Endothelial cell of umbilical vein (primary cell): Measurements from ENCODE around the gene RPIA. TPM values are rescaled to one million over a fixed set of nuclear protein-coding genes. Genes with fewer than 3 reads are reported as not detected.
A peak's percentile ranks its signal among the peaks of the same experiment; 100 is the strongest.

ENCODE experiments used
- BruUV-seq: library from RNA; stranded (reverse); fragments of 400-500 nt; replicated peaks from 2 replicates; lab custom pipeline; 2021; lab: Mats Ljungman, UMichigan
- CTCF ChIA-PET: fragments of 300-600, 350-600 bp; sonication (Branson Sonifier 250); formaldehyde crosslinking; loops from one replicate; lab custom pipeline; 2021; ENCODE audit warnings: antibody characterized with exemption, inconsistent platforms; lab: Charles Lee
- POLR2A ChIA-PET: fragments of 300-600, 350-600 bp; sonication (Branson Sonifier 250); formaldehyde crosslinking; loops from one replicate; lab custom pipeline; 2021; ENCODE audit warnings: antibody characterized with exemption, inconsistent platforms; lab: Charles Lee
- DNase-seq: peaks from one replicate; pipeline ENCODE4 v3.0.0-alpha.2; 2011; ENCODE audit warnings: low read depth, low spot score
- FAIRE-seq: peaks from 2 replicates; lab custom pipeline; 2011; peaks lifted over from hg19 to GRCh38; lab: Jason Lieb, UNC
- H2AFZ ChIP-seq: 2 replicates; pipeline ENCODE4 v1.6.0; 2012; ENCODE audit warnings: low read depth, low read length, control low read depth, inconsistent platforms
- H3K27ac ChIP-seq: 2 replicates; pipeline ENCODE4 v1.5.1; 2011; ENCODE audit warnings: low read depth, mild to moderate bottlenecking, control low read depth, low read length, moderate library complexity; ENCODE audit not compliant: insufficient read depth
- H3K27me3 ChIP-seq, 2 experiments: 2 replicates each; pipeline versions ENCODE4 v1.6.0 to v1.6.1; 2011; ENCODE audit warnings: low read length in 2 of 2, mixed read lengths in 1 of 2; ENCODE audit not compliant: control insufficient read depth in 2 of 2, insufficient read depth in 2 of 2
- H3K36me3 ChIP-seq, 2 experiments: 2 replicates in 1 of 2; 3 replicates in 1 of 2; pipeline ENCODE4 v1.5.1; 2011; ENCODE audit warnings: low read length in 2 of 2, mild to moderate bottlenecking in 1 of 2, moderate library complexity in 1 of 2; ENCODE audit not compliant: control insufficient read depth in 2 of 2, insufficient read depth in 2 of 2; ENCODE audit errors: extremely low read depth in 1 of 2
- H3K4me1 ChIP-seq: 3 replicates; pipeline ENCODE4 v1.5.1; 2011; ENCODE audit warnings: mild to moderate bottlenecking, low read length; ENCODE audit not compliant: control insufficient read depth, insufficient read depth; ENCODE audit errors: extremely low read depth
- H3K4me2 ChIP-seq: 2 replicates; pipeline ENCODE4 v1.6.1; 2011; ENCODE audit warnings: low read length, control low read depth, mixed read lengths; ENCODE audit not compliant: insufficient read depth
- H3K4me3 ChIP-seq, 3 experiments: fragments of 200-600 bp in 1 of 3; sonication (generic), shearing (Covaris generic) in 1 of 3; replicated peaks in 1 of 3; 2 replicates each; pipeline ENCODE4 v1.5.1; 2011 to 2016; ENCODE audit warnings: control low read depth in 3 of 3, low read length in 3 of 3, mild to moderate bottlenecking in 2 of 3, inconsistent platforms in 1 of 3, low read depth in 1 of 3, moderate library complexity in 1 of 3; ENCODE audit not compliant: insufficient read depth in 1 of 3
- H3K79me2 ChIP-seq: 2 replicates; pipeline ENCODE4 v1.6.0; 2012; ENCODE audit warnings: low read length, inconsistent platforms; ENCODE audit not compliant: control insufficient read depth, insufficient read depth
- H3K9ac ChIP-seq: replicated peaks from 2 replicates; pipeline ENCODE3; 2011; ENCODE audit warnings: low read length, control low read depth; ENCODE audit not compliant: insufficient read depth; ENCODE audit errors: extremely low read depth
- H3K9me1 ChIP-seq: replicated peaks from 3 replicates; pipeline ENCODE4 v1.6.0; 2011; ENCODE audit warnings: mild to moderate bottlenecking, low read length; ENCODE audit not compliant: control insufficient read depth, insufficient read depth; ENCODE audit errors: extremely low read depth
- H3K9me3 ChIP-seq: replicated peaks from 2 replicates; pipeline ENCODE4 v1.5.1; 2012; ENCODE audit warnings: low read length, inconsistent platforms; ENCODE audit not compliant: control insufficient read depth, insufficient read depth
- H4K20me1 ChIP-seq: replicated peaks from 2 replicates; pipeline ENCODE3; 2011; ENCODE audit warnings: mild to moderate bottlenecking, low read length; ENCODE audit not compliant: control insufficient read depth, insufficient read depth; ENCODE audit errors: extremely low read depth
- FOS ChIP-seq: IDR thresholded peaks from 2 replicates; pipeline ENCODE4 v1.6.1; 2011; ENCODE audit warnings: mild to moderate bottlenecking, low read length, moderate library complexity, borderline replicate concordance; ENCODE audit not compliant: insufficient read depth
- GATA2 ChIP-seq: IDR thresholded peaks from 2 replicates; pipeline ENCODE4 v1.7.0; 2011; ENCODE audit warnings: low read depth, mild to moderate bottlenecking, moderate library complexity, mixed read lengths, low read length; ENCODE audit not compliant: insufficient read length, insufficient read depth
- JUN ChIP-seq: IDR thresholded peaks from 2 replicates; pipeline ENCODE4 v1.6.1; 2011; ENCODE audit warnings: borderline replicate concordance, low read depth; ENCODE audit not compliant: insufficient read length, insufficient read depth
- dilution Hi-C: fragments of 300-500 bp; cut with MboI; formaldehyde crosslinking; loops from one replicate; pipeline ENCODE4 v1.15.0; 2019; ENCODE audit warnings: low sequenced_read_pairs; ENCODE audit not compliant: extremely low pct_ligation_motif_present
- intact Hi-C: fragments of 100-400 bp; cut with micrococcal nuclease; formaldehyde crosslinking; loops from one replicate; pipeline ENCODE4 v1.10.0; 2022
- polyA plus RNA-seq, 4 experiments: library from polyadenylated mRNA; depleted of rRNA in 3 of 4; stranded (reverse) in 3 of 4; unstranded in 1 of 4; fragments of >200 nt; gene quantifications; 2 replicates each; pipeline versions ENCODE4 v1.2.1 to v1.2.3, GENCODE V29; 2011 to 2012; ENCODE audit warnings: missing spikeins in 1 of 4
- total RNA-seq: library from RNA; stranded (reverse); gene quantifications from 2 replicates; pipeline ENCODE4 v1.2.3, GENCODE V29; 2021
- TF ChIP-seq, protein P1 (sequence below), 2 donors: IDR thresholded peaks; 1 replicate in 1 of 2; 2 replicates in 1 of 2; pipeline ENCODE4 v1.5.1; 2011; ENCODE audit warnings: low read length in 2 of 2, mild to moderate bottlenecking in 2 of 2, moderate library complexity in 2 of 2, control low read depth in 1 of 2, inconsistent platforms in 1 of 2, low read depth in 1 of 2; ENCODE audit not compliant: insufficient read depth in 1 of 2; ENCODE audit errors: extremely low read depth in 1 of 2

Gene RPIA
- total and polyA plus RNA-seq, 2 donors (not counting 3 experiments of a cell fraction or from before 2014, with no cell fraction given) = 15.7 to 30.3 TPM

DNA sequence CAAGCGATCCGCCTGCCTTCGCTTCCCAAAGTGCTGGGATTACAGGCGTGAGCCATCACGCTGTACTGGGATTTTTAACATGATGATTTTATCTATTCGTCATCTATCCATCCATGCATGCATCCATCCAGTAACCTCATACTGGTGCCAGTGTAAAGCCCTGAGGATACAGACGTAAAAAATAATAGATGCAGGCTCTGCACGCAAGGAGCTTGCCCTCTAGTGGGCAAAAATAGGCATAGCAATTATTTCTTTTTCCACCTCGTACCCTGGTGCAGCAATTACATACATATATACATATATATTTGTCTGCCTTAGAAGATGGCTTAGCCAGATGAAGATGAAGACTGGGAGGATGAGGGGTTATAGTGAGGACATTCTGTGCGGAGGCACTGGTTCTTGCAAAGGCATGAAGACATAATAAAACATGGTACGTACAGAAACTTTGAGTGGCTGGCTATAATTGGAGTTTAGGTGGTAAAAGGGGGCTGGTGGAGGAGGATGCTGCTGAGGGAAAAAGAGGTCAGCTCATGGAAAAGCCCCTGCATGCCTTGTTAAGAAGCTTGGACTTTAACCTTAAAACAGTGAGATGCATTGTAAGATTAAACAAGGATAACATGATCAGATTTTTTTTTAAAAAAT lies 19.6 kb upstream of the RPIA start:
- Histone ChIP-seq H3K79me2 (no peaks in the 10 kb centered on the region), H4K20me1 (no peaks in the 10 kb centered on the region), H3K4me2 (no peak overlapping the region), H3K36me3 (no peaks in the 10 kb centered on the region), H3K9me3 (no peaks in the 10 kb centered on the region), H3K4me3 (no peak overlapping the region), H3K9me1 (no peaks in the 10 kb centered on the region), H2AFZ (no peak overlapping the region), H3K4me1 (no peaks in the 10 kb centered on the region), H3K27me3 (peaks cover 5 to 8% of the 10 kb centered on the region in 2 experiments), H3K9ac (no peak overlapping the region), H3K27ac (no peak overlapping the region)
- CTCF ChIA-PET = interaction anchor here (0.6 to 12.4 kb wide), 28 partner anchors 9 to 482 kb away, joined by 3 to 378 read pairs (median 4); partner anchors contain the start of genes EIF2AK3 and RPIA
- TF ChIP-seq JUN (no peak), GATA2 (no peak), FOS (no peak)
- TF ChIP-seq, protein P1, sequence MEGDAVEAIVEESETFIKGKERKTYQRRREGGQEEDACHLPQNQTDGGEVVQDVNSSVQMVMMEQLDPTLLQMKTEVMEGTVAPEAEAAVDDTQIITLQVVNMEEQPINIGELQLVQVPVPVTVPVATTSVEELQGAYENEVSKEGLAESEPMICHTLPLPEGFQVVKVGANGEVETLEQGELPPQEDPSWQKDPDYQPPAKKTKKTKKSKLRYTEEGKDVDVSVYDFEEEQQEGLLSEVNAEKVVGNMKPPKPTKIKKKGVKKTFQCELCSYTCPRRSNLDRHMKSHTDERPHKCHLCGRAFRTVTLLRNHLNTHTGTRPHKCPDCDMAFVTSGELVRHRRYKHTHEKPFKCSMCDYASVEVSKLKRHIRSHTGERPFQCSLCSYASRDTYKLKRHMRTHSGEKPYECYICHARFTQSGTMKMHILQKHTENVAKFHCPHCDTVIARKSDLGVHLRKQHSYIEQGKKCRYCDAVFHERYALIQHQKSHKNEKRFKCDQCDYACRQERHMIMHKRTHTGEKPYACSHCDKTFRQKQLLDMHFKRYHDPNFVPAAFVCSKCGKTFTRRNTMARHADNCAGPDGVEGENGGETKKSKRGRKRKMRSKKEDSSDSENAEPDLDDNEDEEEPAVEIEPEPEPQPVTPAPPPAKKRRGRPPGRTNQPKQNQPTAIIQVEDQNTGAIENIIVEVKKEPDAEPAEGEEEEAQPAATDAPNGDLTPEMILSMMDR (IDR thresholded peaks at IDR 0.05; ENCODE audit: extremely low read depth in 1 of 2, insufficient read depth in 1 of 2, low read depth in 1 of 2, low read length in 2 of 2) = peak; percentile 74 to 77
- peak; percentile 69 for DNase-seq
- intact Hi-C loops = loop anchor here (5.0 kb wide), 1 partner anchor 320 kb away; no protein-coding TSS in a partner anchor
- FAIRE-seq = peak; percentile 91
- no TSS peak for BruUV-seq
- dilution Hi-C loops = loop anchor here (25.0 kb wide), 1 partner anchor 110 kb away; no protein-coding TSS in a partner anchor
- POLR2A ChIA-PET = no interaction called here
